ENCODE measurements around the gene KANSL3.

DNA sequence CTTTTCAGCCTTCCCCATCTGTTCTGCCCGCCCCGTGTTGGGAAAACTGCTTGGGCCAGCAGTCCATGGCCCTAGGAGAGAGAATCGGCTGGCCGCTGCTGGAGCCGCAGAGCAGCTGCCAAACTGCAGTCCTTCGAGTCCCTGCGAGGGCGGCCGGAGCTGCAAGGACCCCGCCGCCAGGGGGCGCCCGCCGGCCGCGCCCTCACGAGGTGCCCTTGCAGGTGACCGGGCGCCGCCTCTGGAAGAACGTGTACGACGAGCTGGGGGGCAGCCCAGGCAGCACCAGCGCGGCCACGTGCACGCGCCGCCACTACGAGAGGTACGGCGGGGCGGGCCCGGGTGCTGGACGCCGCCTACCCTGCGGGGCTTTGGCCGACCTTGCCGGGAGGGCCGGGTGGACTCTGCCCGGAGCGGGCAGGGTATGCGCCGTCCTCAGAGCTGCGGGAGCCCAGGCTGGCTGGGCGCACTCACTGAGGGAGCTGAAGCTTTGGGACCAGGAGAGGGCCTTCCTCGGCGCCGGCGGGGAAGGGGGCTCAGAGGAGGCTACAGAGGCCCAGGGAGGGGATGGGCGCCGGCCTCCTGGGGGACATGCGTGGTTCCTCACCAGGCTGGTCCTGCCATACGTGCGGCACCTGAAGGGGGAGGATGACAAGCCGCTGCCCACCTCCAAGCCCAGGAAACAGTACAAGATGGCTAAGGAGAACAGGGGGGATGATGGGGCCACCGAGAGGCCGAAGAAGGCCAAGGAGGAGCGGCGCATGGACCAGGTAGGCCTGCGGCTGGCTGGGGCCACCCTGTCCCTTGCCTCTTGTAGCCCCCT lies 87.9 kb downstream of the KANSL3 start:
- TF ChIP-seq CTCF (conservative IDR thresholded peaks at IDR 0.05) (peak; percentile 98), ZFX (IDR thresholded peaks at IDR 0.05) (peak; percentile 74; the same call in 1 of the 2 replicates)
